GM19463 (cell line): Measurements from ENCODE around the gene GRHPR.
A peak's percentile ranks its signal among the peaks of the same experiment; 100 is the strongest.
"Not testable (repeated sequence)": the region's sequence is repeated elsewhere in the genome, so short reads cannot be mapped to it uniquely, and the experiment has no call there.

Experiments used
- ATAC-seq: cut with Tn5 transposase; IDR thresholded peaks from one replicate; pipeline ENCODE4 v1.9.1; 2021; ENCODE audit warnings: mild to moderate bottlenecking, moderate library complexity; ENCODE audit not compliant: unreplicated experiment

GRHPR gene

GRCh38 chr9:37444890-37445289 lies 22.4 kb downstream of the GRHPR start:
- no peak for ATAC-seq

DNA sequence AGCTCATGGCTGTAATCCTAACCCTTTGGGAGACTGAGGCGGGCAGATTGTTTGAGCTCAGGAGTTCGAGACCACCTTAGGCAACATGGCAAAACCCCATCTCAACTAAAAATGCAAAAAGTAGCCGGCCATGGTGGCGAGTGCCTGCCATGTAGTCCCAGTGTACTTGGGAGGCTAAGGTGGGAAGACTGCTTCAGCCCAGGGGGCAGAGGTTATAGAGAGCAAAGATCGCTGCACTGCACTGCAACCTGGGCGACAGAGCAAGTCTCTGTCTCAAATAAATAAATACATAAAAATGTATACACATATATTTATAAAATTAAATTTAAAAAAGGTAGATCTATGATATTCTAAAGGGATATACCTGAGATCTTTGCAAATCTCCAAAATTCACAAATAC lies 23.3 kb downstream of the GRHPR start:
- no peak for ATAC-seq

GRCh38 chr9:37446401-37446800 lies 23.9 kb downstream of the GRHPR start:
- ATAC-seq: no peak

- no peak for ATAC-seq
These were observed 24.6 kb downstream of the GRHPR start for GRCh38 chr9:37447111-37447510.

- ATAC-seq: no peak
These were observed 27.6 kb downstream of the GRHPR start for GRCh38 chr9:37449862-37450632.

GRCh38 chr9:37451628-37452027 lies 29.1 kb downstream of the GRHPR start:
- ATAC-seq: no peak

GRCh38 chr9:37452611-37453010 lies 30.1 kb downstream of the GRHPR start:
- no peak for ATAC-seq

DNA sequence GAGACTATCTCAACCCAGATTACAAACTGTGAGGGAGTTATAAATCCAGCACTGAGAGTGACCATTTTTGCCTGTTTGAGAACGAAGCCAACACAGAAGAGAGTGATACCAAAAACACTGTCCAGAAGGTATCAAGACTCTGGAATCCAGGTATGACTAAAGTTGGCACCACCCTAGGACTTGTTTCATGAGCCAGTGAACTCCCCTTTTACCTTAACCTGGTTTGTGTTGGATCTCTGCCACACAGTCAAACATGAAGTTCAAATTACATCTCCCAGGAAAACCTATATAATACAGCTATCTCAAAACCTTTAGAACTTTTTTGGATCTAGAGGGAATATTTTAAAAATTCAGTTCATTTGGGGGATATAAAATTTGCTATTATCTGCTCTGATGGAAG lies 31.3 kb downstream of the GRHPR start:
- ATAC-seq: no peak

DNA sequence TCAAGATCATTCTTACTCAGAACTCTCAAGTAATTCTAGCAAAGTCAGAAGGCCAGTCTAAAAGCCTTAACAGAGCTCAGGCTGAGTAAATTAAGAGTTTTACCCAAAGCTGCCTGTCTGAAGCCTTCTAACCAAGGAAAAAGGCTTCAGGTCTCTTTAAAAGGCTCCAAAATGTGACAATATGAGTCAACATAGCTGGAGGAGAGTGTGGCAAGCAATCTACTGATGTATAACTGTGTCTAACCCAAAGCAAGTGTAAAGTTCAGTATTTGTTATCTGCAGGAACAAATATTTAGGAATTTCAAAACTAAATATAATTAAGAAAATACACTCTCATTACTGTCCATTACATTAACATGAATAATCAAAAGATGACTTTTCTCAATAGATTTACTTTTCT lies 31.7 kb downstream of the GRHPR start:
- no peak for ATAC-seq

DNA sequence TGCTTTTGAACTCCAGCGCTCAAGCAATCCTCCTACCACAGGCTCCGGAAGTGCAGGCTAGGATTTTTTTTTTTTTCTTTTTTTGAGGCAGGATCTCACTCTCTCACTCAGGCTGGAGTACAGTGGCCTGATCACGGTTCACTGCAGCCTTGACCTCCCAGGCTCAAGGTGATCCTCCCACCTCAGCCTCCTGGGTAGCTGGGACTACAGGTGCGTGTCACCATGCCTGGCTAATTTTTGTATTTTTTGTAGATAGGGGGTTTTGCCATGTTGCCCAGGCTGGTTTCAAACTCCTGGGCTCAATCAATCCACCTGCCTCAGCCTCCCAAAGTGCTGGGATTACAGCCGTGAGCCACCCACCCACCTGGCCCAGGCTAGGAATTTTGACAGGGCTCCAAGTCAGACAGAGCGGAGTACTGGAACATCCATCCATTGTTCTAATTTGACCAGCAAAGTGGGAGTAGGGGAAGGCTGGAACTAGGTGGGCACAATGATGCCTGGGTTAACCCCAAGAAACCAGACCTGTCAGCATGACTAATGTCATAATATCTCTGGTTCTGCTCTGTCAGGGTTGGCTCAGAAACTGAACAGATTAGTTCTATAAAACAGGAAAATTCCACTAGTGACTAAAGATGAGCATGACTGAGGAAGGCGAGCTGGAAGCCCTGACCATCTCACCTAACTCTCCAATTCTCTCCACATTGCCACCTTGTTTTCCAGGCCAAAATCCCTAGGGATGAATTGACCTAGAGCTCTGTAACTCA lies 33.6 kb downstream of the GRHPR start:
- ATAC-seq: no peak

DNA sequence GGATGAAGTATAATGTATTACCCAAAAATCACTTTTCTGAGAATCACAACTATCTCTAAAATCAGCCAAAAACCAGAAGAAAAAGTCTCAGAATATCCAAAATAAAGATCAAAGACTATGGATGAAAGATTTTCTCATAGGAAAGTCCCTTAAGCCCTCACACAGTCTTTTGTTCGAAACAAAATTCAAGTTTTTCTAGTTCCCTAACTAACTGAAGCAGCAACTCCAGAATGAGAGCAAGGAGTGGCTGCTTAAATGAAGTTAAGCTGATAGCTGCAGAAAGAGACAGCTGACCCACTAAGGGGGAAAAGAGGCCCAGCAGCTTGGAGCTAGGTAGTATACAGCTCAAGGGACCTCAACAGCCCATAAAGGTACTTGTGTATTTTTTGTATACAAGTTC lies 34.3 kb downstream of the GRHPR start:
- no peak for ATAC-seq

DNA sequence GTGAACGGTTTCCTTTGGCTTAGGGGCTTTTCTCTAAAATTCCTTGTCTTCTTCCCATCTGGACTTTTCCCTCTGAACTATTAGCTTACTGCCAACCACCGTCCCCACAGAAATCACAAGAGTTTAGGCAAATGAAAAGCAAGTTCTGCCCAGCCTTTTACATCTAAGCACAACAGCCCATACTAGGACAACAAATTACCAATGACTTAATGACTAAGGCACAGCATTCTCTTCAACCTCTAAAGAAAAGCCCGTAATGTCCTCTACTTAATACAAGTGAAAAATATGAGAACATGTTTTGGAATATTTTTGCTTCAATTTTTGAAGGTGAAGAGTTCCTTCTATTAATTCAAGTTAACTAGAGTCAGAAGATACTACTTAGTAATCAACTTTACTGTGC lies 41.5 kb downstream of the GRHPR start:
- ATAC-seq: no peak

DNA sequence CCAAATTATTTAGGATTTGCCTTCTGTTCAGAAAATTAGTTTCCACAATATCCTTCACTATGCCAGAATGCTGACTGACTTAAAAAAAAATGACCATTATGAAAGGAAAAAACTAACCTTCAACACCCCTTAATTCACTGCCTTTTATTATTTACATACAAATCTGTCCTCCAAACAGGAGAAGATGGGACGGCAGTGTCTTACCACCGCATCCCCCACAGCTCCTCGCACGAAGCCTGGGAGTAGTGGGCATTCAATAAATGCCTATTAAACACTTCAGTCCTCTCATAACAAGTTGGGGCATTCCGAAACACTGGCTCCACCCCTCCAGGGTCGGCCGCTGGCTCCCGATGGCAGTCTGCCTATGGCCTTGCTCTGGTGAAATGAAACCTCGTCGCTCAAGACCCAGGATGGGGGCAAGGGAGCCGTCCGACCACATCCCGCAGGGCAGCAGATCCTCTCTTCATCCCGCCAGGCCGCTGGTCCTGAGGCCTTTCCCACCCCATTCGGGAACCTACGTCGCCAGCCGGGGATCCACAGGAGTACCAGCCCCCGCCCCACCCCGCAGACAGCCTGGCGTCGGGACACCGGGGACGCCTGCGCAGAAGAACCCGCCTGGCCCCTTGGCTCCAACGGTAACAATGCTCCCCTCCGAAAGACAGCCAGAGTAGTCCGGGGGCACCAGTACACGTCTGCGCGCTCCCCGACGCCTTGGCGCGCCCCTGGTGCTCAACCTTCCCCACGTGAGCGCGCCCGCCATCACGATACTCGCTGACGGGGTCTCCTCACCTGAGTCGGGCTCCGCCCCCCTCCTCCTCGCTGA lies 42.1 kb downstream of the GRHPR start:
- peak; percentile 23 for ATAC-seq

- ATAC-seq: peak; percentile 77
These were observed 42.9 kb downstream of the GRHPR start, which contains the start of gene ZBTB5 for GRCh38 chr9:37465249-37466036. Gene ZBTB5, minus strand, starts transcription at chr9:37465450. Its CDS starts 22,899 bp downstream, at chr9:37442551.

DNA sequence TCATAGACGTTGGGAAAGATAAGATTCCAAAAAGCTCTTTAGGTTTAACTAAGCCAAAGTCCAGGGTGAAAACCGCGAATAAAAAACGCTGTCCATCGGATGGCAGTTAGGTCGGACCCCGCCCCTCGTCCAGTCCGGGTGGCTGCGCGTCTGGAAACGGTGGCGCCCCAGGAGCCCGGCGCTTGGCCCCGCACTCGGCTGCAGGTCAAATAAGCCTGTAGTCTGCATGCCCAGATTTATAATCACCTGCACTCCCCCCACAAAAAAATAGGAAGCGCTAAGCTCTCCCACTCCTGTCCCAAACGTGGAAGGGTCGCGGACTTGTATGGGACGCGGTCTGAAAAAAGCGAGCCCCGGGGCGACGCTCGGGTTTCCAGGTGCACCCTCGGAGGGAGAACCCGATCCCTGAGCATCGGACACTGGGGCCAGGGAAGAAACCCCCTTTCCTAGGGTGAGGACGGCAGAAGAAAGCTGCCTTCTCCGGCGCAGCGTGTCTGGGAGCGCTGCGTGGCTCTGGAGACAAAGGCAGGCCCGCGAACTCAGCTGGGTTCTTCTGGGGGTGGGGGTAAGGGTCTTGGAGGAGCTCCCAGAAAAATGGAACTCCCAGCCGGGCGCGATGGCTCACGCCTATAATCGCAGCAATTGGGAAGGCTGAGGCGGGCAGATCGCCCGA lies 43.7 kb downstream of the GRHPR start:
- ATAC-seq: no peak

GRCh38 chr9:37467530-37467929 lies 45.0 kb downstream of the GRHPR start:
- not testable (repeated sequence) for ATAC-seq

GRCh38 chr9:37468620-37469019 lies 46.1 kb downstream of the GRHPR start:
- no peak for ATAC-seq

DNA sequence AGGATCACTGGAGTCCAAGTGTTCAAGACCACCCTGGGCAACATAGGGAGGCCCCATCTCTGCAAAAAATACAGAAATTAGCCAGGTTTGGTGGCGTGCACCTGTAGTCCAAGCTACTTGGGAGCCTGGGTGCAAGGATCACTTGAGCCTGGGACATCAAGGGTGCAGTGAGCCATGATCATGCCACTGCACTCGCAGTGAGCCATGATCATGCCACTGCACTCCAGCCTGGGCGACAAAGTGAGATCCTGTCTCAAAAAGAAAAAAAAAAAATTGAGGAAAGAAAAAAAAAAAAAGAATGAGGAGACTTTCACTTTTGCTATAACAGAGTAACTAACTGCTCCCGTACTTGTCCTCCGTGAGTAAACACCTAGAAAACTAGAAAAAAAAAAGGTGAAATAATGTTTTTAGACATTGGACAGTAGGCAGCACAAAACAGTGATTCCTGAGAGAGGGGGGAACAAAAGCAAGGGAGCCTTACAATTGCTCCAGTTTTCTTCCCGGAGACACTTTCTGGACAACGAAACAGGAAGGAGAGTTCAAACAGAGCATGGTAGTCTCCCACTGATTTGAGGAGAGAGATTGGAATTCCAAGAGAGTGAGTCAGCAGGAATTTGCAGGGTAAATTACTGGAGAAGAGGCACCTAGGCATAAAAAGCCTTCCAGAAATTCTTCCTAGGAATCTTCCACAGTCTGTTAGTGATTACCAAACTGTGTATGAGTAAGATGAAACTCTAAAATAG lies 49.6 kb downstream of the GRHPR start:
- ATAC-seq: no peak

- ATAC-seq: not testable (repeated sequence)
These were observed 51.5 kb downstream of the GRHPR start for GRCh38 chr9:37473982-37474381.
